ENCODE measurements around the gene PEX11B. TPM values are rescaled to one million over a fixed set of nuclear protein-coding genes. Genes with fewer than 3 reads are reported as not detected.

The PEX11B gene, protein sequence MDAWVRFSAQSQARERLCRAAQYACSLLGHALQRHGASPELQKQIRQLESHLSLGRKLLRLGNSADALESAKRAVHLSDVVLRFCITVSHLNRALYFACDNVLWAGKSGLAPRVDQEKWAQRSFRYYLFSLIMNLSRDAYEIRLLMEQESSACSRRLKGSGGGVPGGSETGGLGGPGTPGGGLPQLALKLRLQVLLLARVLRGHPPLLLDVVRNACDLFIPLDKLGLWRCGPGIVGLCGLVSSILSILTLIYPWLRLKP
- total RNA-seq (10 to 100 TPM; 17.7 to 27.5 (median 24.5) TPM), polyA plus RNA-seq (10 to 100 TPM; 19.6 to 29.8 TPM)
- long read RNA-seq, donor 1, transcript PEX11B-201 (4 exons, 1,740 nt) = major isoform, 33 of 43 reads
- long read RNA-seq, donor 1, partial matches to known transcripts = 5 of 43 reads
- long read RNA-seq, donor 1, other reads (novel, unspliced or antisense) = 5 of 43 reads
- long read RNA-seq, donor 2, transcript PEX11B-201 (4 exons, 1,740 nt) = major isoform, 155 of 173 reads
- long read RNA-seq, donor 2, partial matches to known transcripts = 6 of 173 reads
- long read RNA-seq, donor 2, other reads (novel, unspliced or antisense) = 12 of 173 reads
- long read RNA-seq, donor 3, transcript PEX11B-201 (4 exons, 1,740 nt) = major isoform, 35 of 40 reads
- long read RNA-seq, donor 3, partial matches to known transcripts = 1 of 40 reads
- long read RNA-seq, donor 3, other reads (novel, unspliced or antisense) = 4 of 40 reads

DNA sequence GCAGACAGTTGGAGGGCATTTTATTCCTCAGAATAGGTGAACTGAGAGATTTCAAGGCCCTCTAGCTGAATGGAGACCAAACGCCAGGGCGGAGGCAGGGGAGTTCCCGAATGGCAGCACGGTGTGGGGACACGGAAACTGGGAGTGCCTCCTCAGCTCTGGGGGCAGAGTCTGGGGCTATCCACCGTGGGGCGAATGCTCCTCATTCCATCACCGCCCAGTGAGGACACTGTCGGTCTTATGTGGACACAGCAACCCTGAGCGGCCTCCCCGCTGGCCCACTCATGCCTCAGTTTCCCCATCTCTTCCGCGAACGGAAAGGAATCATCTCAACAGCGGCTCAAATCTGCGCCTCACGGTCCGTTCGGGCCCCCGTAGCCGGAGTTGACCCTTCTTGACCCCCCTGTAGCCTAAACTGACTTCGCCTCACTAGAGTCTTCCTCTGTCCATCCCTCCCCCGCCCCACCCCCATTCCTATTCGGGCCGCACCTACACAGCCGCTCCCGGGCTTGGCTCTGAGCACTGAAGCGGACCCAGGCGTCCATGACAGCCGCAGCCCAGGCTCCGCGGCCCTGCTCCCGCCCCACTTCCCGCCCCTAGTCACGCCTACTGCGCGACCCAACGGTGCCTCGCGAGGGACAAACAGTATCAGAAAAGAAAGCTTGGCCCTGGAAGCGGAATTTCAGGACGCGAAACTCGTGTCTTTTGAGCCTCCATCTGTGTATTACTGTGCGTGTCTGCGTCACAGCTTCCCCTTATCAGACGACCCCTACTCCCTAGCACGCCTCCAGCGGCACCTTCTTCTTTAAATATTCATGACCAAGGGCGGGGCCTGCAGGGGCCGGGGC lies at the start of gene PEX11B:
Gene PEX11B (minus strand): TSS at position 574 of the 848 bp plus-strand sequence. CDS start 29 bp downstream, at position 545.
- DNase-seq (peak; percentile 89 to 93 (median 92)), ATAC-seq (peak; percentile 91 to 96 (median 95))
- peak within 1 kb of the TSS; percentile 72 to 99 (median 89) for H3K4me3 ChIP-seq
- peak in 1 of 2 donors; percentile 34 for TF ChIP-seq POLR2A (IDR thresholded peaks at IDR 0.05)
- TF ChIP-seq, protein P1, sequence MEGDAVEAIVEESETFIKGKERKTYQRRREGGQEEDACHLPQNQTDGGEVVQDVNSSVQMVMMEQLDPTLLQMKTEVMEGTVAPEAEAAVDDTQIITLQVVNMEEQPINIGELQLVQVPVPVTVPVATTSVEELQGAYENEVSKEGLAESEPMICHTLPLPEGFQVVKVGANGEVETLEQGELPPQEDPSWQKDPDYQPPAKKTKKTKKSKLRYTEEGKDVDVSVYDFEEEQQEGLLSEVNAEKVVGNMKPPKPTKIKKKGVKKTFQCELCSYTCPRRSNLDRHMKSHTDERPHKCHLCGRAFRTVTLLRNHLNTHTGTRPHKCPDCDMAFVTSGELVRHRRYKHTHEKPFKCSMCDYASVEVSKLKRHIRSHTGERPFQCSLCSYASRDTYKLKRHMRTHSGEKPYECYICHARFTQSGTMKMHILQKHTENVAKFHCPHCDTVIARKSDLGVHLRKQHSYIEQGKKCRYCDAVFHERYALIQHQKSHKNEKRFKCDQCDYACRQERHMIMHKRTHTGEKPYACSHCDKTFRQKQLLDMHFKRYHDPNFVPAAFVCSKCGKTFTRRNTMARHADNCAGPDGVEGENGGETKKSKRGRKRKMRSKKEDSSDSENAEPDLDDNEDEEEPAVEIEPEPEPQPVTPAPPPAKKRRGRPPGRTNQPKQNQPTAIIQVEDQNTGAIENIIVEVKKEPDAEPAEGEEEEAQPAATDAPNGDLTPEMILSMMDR (IDR thresholded peaks at IDR 0.05) = no peak
- intact Hi-C loops (cut with DNase I) = loop anchor here in 6 of 10 donors (2.0 to 5.0 kb wide), 3 partner anchors 39 to 71 kb away; partner anchors contain the start of genes LIX1L (in 5 of the 6), NUDT17 (in 2 of the 6), ANKRD34A (in 1 of the 6) and POLR3GL (in 1 of the 6)
- no peaks in the 10 kb centered on the region for H3K9me3 ChIP-seq
- no peaks in the 10 kb centered on the region for H3K27me3 ChIP-seq
- WGBS, 4 donors = 0 to 1% (median 1%) methylated on average over 44 to 51 of the region's 51 CpGs
- H3K4me1 ChIP-seq = peaks cover 5 to 29% (median 22%) of the 10 kb centered on the region in 12 donors
- peaks cover 0 to 55% (median 50%) of the 10 kb centered on the region in 9 donors for H3K36me3 ChIP-seq
- peak within 1 kb of the TSS; percentile 64 to 97 (median 92) for H3K27ac ChIP-seq

DNA sequence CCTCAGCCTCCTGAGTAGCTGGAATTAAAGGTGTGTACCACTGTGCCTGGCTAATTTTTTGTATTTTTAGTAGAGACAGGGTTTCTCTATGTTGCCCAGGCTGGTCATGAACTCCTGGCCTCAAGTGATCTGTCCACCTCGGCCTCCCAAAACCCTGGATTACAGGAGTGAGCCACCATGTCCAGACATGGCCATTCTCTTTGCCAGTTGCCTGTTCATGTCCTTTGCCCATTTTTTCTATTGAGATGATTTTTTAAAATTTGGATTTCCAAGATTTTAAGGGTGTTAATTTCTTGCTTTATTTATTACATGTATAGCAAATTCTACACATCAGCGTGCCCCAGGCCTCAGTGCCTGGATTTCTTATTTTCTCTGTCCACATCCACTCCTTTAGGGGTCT lies 48.8 kb upstream of the PEX11B start:
- peaks cover 0 to 13% (median 6%) of the 10 kb centered on the region in 12 donors for H3K9me3 ChIP-seq
- H3K36me3 ChIP-seq = peaks cover 0 to 5% (median 0%) of the 10 kb centered on the region in 9 donors
- WGBS, 4 donors = 93 to 99% (median 95%) methylated on average over 2 of the region's 2 CpGs
- ATAC-seq = no peak
- no peaks in the 10 kb centered on the region for H3K27me3 ChIP-seq
- no peak overlapping the region for H3K27ac ChIP-seq
- no peak for TF ChIP-seq POLR2A (IDR thresholded peaks at IDR 0.05)
- H3K4me3 ChIP-seq = no peak overlapping the region
- intact Hi-C loops (cut with DNase I) = loop anchor here in 1 of 10 donors (5.0 to 10.0 kb wide), 2 partner anchors 75 to 112 kb away; partner anchors contain the start of gene PIAS3
- no peak for DNase-seq
- H3K4me1 ChIP-seq = peaks cover 0 to 29% (median 18%) of the 10 kb centered on the region in 12 donors

DNA sequence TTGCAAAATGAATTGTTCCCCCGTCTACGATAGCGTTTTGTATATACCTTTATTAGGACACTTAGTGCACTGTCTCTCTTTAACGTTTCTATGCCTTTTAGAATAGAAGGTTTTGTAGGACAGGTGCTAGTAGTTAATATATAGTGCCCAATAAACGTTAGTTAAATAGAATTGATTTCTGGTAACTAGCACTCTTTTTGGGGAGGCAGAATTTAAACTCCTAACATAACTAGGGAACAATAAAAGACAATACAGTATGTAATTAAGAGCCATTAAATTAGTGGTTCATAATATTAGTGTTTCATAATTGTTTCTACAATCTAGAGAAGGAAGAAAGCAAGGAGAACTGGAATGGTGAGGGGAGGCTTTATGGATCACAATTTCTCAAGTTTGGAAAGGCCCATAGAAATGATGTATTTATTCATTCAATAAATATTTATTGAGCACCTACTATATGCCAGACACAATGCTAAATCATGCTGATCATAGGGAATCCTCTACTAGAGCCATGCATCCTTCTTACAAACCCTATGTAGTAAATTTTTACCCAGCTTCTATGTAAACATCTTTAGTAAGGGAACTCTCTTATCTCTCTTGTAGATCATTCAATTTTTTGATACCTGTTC lies 46.7 kb upstream of the PEX11B start:
- peak overlapping the region; percentile 39 to 81 (median 73) for H3K4me3 ChIP-seq
- H3K36me3 ChIP-seq = peaks cover 0 to 5% (median 0%) of the 10 kb centered on the region in 9 donors
- DNase-seq (no peak), ATAC-seq (no peak)
- no peaks in the 10 kb centered on the region for H3K27me3 ChIP-seq
- 1 to 4% (median 2%) methylated on average over 5 of the region's 5 CpGs for WGBS, 4 donors
- no peak for TF ChIP-seq POLR2A (IDR thresholded peaks at IDR 0.05)
- TF ChIP-seq, protein P1 (IDR thresholded peaks at IDR 0.05) = no peak
- peaks cover 0 to 47% (median 30%) of the 10 kb centered on the region in 12 donors for H3K4me1 ChIP-seq
- peak overlapping the region in 11 of 12 donors; percentile 71 to 98 (median 91) for H3K27ac ChIP-seq
- H3K9me3 ChIP-seq = peaks cover 0 to 13% (median 6%) of the 10 kb centered on the region in 12 donors
- intact Hi-C loops (cut with DNase I) = loop anchor here in 3 of 10 donors (2.0 to 10.0 kb wide), 4 partner anchors 16 to 110 kb away; partner anchors contain the start of genes PEX11B (in 1 of the 3) and PIAS3 (in 1 of the 3)

Data from heart left ventricle (tissue), 16 donors.